ENCODE data around the gene PLSCR4.

PLSCR4 gene

GRCh38 chr3:146160321-146160963, 90.5 kb downstream of the PLSCR4 start:
- DNase-seq (ENCODE audit: low read depth) = no peak

DNA sequence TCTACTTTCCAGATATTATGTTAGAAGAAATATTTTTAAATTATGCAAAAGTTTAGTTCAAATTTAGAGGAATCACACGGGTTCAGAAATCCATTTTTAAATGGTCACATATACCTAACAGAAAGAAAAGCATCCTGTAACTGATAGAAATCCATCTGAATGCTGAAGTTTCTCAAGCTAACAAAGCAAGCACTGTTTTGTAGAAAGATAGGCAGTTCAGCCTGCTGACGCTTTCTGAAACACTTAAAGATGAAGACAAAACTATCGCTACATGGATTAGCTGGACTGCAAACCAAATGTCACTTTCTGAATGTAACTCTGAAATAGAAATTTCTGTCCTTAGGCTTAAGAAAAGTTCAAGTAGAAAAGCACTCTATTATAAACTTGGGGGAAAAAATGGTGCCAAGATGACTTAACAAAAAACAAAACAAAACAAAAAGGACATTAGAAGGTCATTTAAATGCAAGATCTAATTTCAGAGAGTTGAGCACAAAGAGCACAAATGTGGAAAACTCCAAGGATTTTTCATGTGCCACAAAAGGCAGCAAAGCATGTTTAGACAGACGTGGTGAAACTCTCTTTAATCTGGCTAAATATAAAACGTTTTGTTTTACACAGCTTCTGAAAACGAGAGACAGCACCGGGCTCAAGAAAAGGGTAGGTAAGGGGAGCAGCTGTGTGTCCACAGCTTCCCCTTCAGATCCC, 91.1 kb downstream of the PLSCR4 start:
- DNase-seq (ENCODE audit: low read depth) = no peak

DNA sequence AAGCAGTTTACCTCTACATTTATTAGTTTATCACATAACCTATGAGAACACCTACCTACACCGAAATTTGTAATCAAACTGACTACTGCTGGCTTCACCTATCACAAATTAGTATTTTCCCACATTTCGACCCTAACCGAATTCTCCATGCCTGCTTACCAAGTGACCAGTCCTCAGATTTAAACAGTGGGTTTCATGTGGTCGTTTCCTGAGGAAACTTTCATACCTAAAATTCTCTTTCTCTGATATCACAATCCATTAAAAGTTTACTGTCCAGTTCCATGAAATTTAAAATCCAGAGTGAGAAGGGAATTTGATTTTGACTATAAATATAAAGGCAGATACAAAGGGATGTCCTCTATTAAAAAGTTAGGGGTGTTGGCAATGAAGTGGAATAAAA, 91.9 kb downstream of the PLSCR4 start:
- DNase-seq (ENCODE audit: low read depth) = no peak

DNA sequence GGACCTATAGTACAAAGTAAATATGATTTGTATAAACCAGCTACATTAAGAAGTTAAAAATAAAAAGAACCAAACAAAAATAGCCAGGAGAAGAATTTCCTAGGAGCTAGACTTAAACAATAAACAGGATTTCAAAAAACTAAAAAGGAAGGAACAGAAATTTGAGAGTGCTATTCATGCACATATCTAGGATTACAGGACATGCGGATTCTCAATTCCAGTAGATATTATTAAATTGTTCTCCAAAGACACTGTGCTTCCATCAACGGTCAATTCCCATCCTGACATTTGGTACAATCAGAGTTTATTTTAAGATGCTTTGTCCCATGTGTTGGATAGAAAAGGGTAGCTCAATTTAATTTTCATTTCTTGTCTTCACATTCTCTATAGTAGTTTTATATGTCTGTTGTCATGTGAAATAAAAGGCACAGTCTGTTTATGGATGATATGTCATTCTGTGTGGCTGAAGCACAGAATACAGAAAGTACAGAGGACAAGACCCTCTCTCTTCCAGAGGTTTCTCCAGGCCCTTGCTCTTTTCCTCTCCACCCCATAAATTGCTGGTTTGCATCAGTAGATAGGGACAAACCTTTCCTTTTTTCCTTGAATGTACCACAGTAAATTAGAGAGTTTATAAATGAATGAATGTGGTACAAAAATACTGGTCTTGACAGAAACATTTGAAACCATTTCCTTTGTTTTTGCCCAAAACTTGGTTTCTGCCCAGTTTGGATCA, 93.4 kb downstream of the PLSCR4 start:
- DNase-seq (ENCODE audit: low read depth) = no peak

- no peak for DNase-seq (ENCODE audit: low read depth)
Measured at GRCh38 chr3:146156666-146157314, 94.1 kb downstream of the PLSCR4 start.

DNA sequence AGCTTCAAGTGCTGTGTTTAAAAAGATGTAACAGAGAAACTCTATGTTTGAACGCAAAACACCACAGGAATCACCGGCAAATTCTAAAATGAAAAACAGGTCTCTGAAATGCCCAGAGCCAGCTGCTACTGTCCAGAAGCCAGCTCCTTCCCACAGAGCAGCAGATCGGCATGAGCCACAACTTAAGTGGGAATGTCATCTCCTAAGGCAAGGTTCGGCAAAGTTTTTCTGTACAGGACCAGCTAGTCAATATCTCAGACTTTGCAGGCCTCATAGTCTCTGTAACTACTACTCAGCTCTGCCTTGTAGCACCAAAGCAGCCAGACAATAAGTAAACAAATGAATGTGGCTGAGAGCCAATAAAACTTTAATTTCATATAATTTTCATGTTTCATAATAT, 94.8 kb downstream of the PLSCR4 start:
- no peak for DNase-seq (ENCODE audit: low read depth)

DNA sequence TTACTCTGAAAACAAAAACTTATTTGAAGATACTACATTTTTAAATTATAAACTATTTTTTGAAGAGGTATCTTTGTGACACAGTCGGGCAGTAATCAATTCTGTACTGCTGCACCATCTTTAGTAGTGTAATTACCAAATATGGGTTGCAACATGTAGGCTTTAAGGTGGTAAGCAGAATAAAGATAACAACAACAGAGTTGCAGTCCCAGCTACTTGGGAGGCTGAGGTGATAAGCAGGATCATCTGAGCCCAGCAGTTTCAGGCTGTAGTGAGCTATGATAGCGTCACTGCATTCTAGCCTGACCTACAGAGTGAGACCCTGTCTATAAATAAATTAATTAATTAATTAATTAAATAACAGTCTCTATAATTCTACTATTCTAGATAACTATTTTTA, 95.9 kb downstream of the PLSCR4 start:
- DNase-seq (ENCODE audit: low read depth) = no peak

- no peak for DNase-seq (ENCODE audit: low read depth)
Measured at GRCh38 chr3:146154316-146154715, 96.6 kb downstream of the PLSCR4 start.

GRCh38 chr3:146153429-146153828, 97.5 kb downstream of the PLSCR4 start:
- DNase-seq (ENCODE audit: low read depth) = no peak

GRCh38 chr3:146152834-146153233, 98.1 kb downstream of the PLSCR4 start:
- DNase-seq (ENCODE audit: low read depth) = no peak

DNA sequence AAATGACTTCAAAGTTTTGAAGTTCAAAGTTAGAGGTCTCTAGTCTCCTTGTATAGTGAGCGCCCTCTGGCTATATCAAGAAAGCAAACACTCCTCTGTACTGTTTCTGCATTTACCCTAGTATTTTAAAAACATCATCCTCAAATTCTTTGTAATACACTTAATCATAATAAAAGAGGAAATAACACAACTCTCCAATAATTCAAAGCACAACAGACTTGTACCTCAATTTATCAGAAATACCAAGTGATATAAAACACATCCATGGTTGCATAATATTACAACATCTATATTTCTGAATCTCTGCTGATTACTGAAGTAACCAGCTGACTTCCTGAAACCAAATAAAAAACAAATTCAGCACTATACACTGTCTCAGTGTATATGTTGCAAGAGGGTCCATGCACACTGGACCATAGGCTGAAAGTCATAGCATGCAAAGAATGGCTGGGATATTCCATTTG, 102.4 kb downstream of the PLSCR4 start:
- no peak for DNase-seq (ENCODE audit: low read depth)

- no peak for DNase-seq (ENCODE audit: low read depth)
Measured at GRCh38 chr3:146145642-146146041, 105.3 kb downstream of the PLSCR4 start.

DNA sequence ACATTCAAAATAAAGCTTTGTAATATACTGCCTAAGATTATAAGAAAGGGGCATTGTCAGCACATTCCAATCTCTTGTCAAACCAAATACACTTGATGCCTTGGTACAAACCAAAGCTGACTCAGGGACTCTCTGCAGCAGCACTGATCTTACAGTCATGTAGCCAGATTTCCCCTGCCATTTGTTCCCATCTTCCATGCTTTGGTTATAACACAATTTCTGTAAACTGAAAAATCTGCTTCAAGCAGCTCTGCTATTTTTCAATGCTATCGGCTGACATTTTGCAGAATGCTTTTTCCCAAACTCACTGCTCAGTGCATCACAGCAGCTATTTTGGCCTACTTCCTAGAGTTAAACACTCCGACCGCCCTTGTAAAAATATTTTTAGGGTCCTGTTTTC, 108.1 kb downstream of the PLSCR4 start:
- no peak for DNase-seq (ENCODE audit: low read depth)

Data from stimulated activated CD8-positive, alpha-beta memory T cell treated with anti-CD3 and anti-CD28 coated beads, Interleukin-7, amount 100 ng/mL, for 24 hours (primary cell).